Panc1 (cell line): Measurements from ENCODE around the gene TMEM217. TPM values are rescaled to one million over a fixed set of nuclear protein-coding genes. Genes with fewer than 3 reads are reported as not detected.

ENCODE experiments used
- ATAC-seq: fragments of 200-7000 bp; cut with Tn5 transposase; 2 replicates; pipeline ENCODE4 v1.9.1; 2020; ENCODE audit warnings: mild to moderate bottlenecking, moderate library complexity
- BruUV-seq: library from RNA; stranded (reverse); fragments of 400-500 nt; replicated peaks from 2 replicates; lab custom pipeline; 2021; lab: Mats Ljungman, UMichigan
- CTCF ChIA-PET: fragments of 300-600 bp; sonication (Branson Sonifier 250); formaldehyde crosslinking; loops from one replicate; lab custom pipeline; 2022; ENCODE audit warnings: antibody characterized with exemption; lab: Charles Lee
- POLR2A ChIA-PET: fragments of 300-600 bp; sonication (Branson Sonifier 250); formaldehyde crosslinking; loops from one replicate; lab custom pipeline; 2022; ENCODE audit warnings: antibody characterized with exemption; lab: Charles Lee
- DNase-seq: peaks from one replicate; pipeline ENCODE4 v3.0.0-alpha.2; 2010; ENCODE audit warnings: low read depth, low spot score
- H3K27ac ChIP-seq: 2 replicates; pipeline ENCODE4 v1.5.1; 2011; ENCODE audit warnings: mild to moderate bottlenecking, low read length, inconsistent platforms
- H3K27me3 ChIP-seq: fragments of 200-500 bp; sonication (Bioruptor generic); 2 replicates; pipeline ENCODE4 v1.6.0; 2014; ENCODE audit warnings: low read length, inconsistent platforms; ENCODE audit not compliant: control insufficient read depth, insufficient read depth
- H3K36me3 ChIP-seq: fragments of 200-500 bp; sonication (Bioruptor generic); 2 replicates; pipeline ENCODE4 v1.5.1; 2014; ENCODE audit warnings: inconsistent platforms, mild to moderate bottlenecking, low read length, moderate library complexity; ENCODE audit not compliant: control insufficient read depth, insufficient read depth
- H3K4me1 ChIP-seq: 2 replicates; pipeline ENCODE4 v1.5.1; 2011; ENCODE audit warnings: inconsistent platforms, mild to moderate bottlenecking, low read length, moderate library complexity; ENCODE audit not compliant: control insufficient read depth, insufficient read depth
- H3K4me3 ChIP-seq, 2 experiments: 2 replicates each; pipeline ENCODE4 v1.5.1; 2011 to 2012; ENCODE audit warnings: low read depth in 2 of 2, low read length in 2 of 2, mild to moderate bottlenecking in 2 of 2, inconsistent platforms in 1 of 2, moderate library complexity in 1 of 2
- H3K9me3 ChIP-seq: fragments of 200-500 bp; sonication (Bioruptor generic); 2 replicates; pipeline ENCODE4 v1.5.1; 2014; ENCODE audit warnings: low read depth, mild to moderate bottlenecking, inconsistent platforms, low read length, moderate library complexity; ENCODE audit not compliant: control insufficient read depth, insufficient read depth
- CTCF ChIP-seq: fragments of 450-650 bp; IDR thresholded peaks from 2 replicates; pipeline ENCODE4 v1.5.1; 2017; ENCODE audit warnings: mild to moderate bottlenecking
- POLR2AphosphoS5 ChIP-seq: IDR thresholded peaks from 2 replicates; pipeline ENCODE4 v1.6.1; 2012; ENCODE audit warnings: mild to moderate bottlenecking, low read depth, low read length, moderate library complexity
- REST ChIP-seq, 2 experiments: IDR thresholded peaks; 2 replicates each; pipeline ENCODE4 v1.6.1; 2011 to 2012; ENCODE audit warnings: low read depth in 2 of 2, control low read depth in 1 of 2, low read length in 1 of 2, mild to moderate bottlenecking in 1 of 2, moderate library complexity in 1 of 2; ENCODE audit not compliant: insufficient read depth in 1 of 2
- SIN3A ChIP-seq: IDR thresholded peaks from 2 replicates; pipeline ENCODE4 v1.6.1; 2012; ENCODE audit warnings: low read depth, mild to moderate bottlenecking, low read length, moderate library complexity, borderline replicate concordance; ENCODE audit not compliant: insufficient read depth
- TCF7L2 ChIP-seq: IDR thresholded peaks from 2 replicates; pipeline ENCODE4 v1.6.1; 2011; ENCODE audit warnings: mild to moderate bottlenecking, low read depth, low read length, inconsistent platforms
- in situ Hi-C: cut with HindIII; loops from 2 replicates; pipeline ENCODE4 v1.10.0; 2016; ENCODE audit warnings: low sequenced_read_pairs, low pct_unique_long_range_greater_than_20kb
- intact Hi-C: fragments of 100-400 bp; cut with micrococcal nuclease; formaldehyde crosslinking; loops from one replicate; pipeline ENCODE4 v1.10.0; 2022; ENCODE audit not compliant: unreplicated experiment
- total RNA-seq: library from RNA; stranded (reverse); gene quantifications from one replicate; pipeline ENCODE4 v1.2.1, GENCODE V29; 2021; ENCODE audit not compliant: unreplicated experiment

Gene TMEM217
- total RNA-seq, 1 experiment from 2014 or later: 4.0 TPM

DNA sequence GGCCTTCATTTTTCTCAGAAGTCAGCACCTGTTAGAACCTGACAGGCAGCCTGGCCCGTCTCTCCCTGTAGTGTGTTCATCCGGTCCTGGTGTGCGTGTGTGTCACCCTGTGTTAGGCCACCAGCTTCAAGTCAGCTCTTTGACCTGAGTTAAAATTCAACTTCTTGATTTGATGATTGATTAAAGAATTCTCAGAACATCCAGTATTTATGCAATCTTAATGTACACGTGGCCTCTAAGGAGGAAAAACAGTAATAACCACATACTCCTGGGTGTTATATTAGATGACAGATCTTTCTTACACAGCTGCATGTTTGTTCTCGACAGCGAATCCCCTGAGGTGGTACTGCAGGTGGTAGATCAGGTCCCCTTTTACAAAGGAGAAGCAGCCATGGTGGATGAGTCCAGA lies 19.1 kb upstream of the TMEM217 start:
- no TSS peak for BruUV-seq
- no peak overlapping the region for H3K4me3 ChIP-seq
- ATAC-seq: no peak
- CTCF ChIA-PET: no interaction called here
- H3K9me3 ChIP-seq: no peaks in the 10 kb centered on the region
- in situ Hi-C loops: no loop called here
- no peaks in the 10 kb centered on the region for H3K27me3 ChIP-seq
- DNase-seq: no peak
- POLR2A ChIA-PET: no interaction called here
- no peaks in the 10 kb centered on the region for H3K4me1 ChIP-seq
- intact Hi-C loops: no loop called here
- H3K27ac ChIP-seq: no peak overlapping the region
- H3K36me3 ChIP-seq: peaks cover 9% of the 10 kb centered on the region; the same call in 1 of the 2 replicates
- TF ChIP-seq POLR2AphosphoS5 (no peak), SIN3A (no peak), REST (IDR thresholded peaks at IDR 0.05; ENCODE audit: insufficient read depth in 1 of 2, low read depth in 2 of 2, low read length in 1 of 2) (no peak), TCF7L2 (no peak), CTCF (no peak)

GRCh38 chr6:37275350-37275749 lies 17.4 kb upstream of the TMEM217 start:
- intact Hi-C loops (no loop called here), in situ Hi-C loops (no loop called here)
- CTCF ChIA-PET: no interaction called here

DNA sequence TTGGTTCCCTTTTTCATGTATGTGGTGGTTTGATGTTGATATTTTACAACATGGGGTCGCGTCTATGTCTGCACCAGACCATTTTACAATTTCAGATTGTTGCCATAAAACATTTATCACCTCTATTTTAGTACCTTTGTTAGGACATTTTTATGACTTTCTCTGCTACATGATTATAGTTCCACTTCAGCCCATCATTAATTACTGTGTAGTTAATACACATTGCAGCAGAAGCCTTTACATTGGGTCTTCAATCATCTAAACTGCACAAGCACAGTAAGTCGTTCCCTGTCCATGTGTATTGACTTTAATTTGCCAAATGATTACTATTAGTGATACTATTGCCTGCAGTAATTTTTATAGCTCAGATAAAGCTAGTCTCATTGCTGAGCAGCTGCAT lies 15.7 kb upstream of the TMEM217 start:
- TF ChIP-seq POLR2AphosphoS5: no peak
- TF ChIP-seq REST (IDR thresholded peaks at IDR 0.05; ENCODE audit: insufficient read depth in 1 of 2, low read depth in 2 of 2, low read length in 1 of 2): no peak
- in situ Hi-C loops: no loop called here
- DNase-seq (no peak), ATAC-seq (no peak)
- intact Hi-C loops: no loop called here
- H3K36me3 ChIP-seq: peaks cover 3% of the 10 kb centered on the region; the same call in 1 of the 2 replicates
- H3K27me3 ChIP-seq: no peaks in the 10 kb centered on the region
- ChIA-PET POLR2A (interaction anchor here (0.6 kb wide), 1 partner anchor 17 kb away, joined by 14 read pairs; no protein-coding TSS in a partner anchor), CTCF (no interaction called here)
- no peak overlapping the region for H3K4me3 ChIP-seq
- no TSS peak for BruUV-seq
- no peaks in the 10 kb centered on the region for H3K4me1 ChIP-seq
- no peak overlapping the region for H3K27ac ChIP-seq
- H3K9me3 ChIP-seq: no peaks in the 10 kb centered on the region

More at GRCh38 chr6:37275350-37275749, 17.4 kb upstream of the TMEM217 start:
- ATAC-seq: no peak
- Histone ChIP-seq H3K4me3 (no peak overlapping the region), H3K9me3 (no peaks in the 10 kb centered on the region), H3K36me3 (peaks cover 9% of the 10 kb centered on the region; the same call in 1 of the 2 replicates), H3K27me3 (no peaks in the 10 kb centered on the region), H3K27ac (no peak overlapping the region), H3K4me1 (no peaks in the 10 kb centered on the region)
- no TSS peak for BruUV-seq
- no peak for TF ChIP-seq POLR2AphosphoS5
- POLR2A ChIA-PET: interaction anchor here (0.5 kb wide), 1 partner anchor 14 kb away, joined by 3 read pairs; no protein-coding TSS in a partner anchor
- no peak for DNase-seq
